ENCODE results near the gene IGFLR1.

Gene IGFLR1

GRCh38 chr19:35742121-35742724, at the start of gene IGFLR1:
Gene IGFLR1 (minus strand): TSS chr19:35742452. CDS start chr19:35741180, 1,272 bp downstream.
- no peak for DNase-seq

- no peak for DNase-seq
These were observed 49.6 kb upstream of the IGFLR1 start for GRCh38 chr19:35791814-35792279.

- DNase-seq = peak in 1 of 2 experiments; percentile 21
These were observed 48.9 kb upstream of the IGFLR1 start for GRCh38 chr19:35790981-35791813.

- no peak for DNase-seq
These were observed 48.0 kb upstream of the IGFLR1 start for GRCh38 chr19:35789978-35790944.

- DNase-seq = no peak
These were observed 47.1 kb upstream of the IGFLR1 start for GRCh38 chr19:35789195-35789977.

- no peak for DNase-seq
These were observed 46.1 kb upstream of the IGFLR1 start for GRCh38 chr19:35788205-35788960.

GRCh38 chr19:35787227-35787799, 45.1 kb upstream of the IGFLR1 start:
- DNase-seq = no peak

GRCh38 chr19:35786299-35787160, 44.3 kb upstream of the IGFLR1 start:
- DNase-seq = no peak

- no peak for DNase-seq
These were observed 43.0 kb upstream of the IGFLR1 start for GRCh38 chr19:35785339-35785627.

- DNase-seq = no peak
These were observed 42.5 kb upstream of the IGFLR1 start for GRCh38 chr19:35784503-35785338.

- DNase-seq = no peak
These were observed 41.5 kb upstream of the IGFLR1 start for GRCh38 chr19:35783469-35784434.

- no peak for DNase-seq
These were observed 40.3 kb upstream of the IGFLR1 start for GRCh38 chr19:35782589-35782988.

GRCh38 chr19:35781650-35782049, 39.4 kb upstream of the IGFLR1 start:
- DNase-seq = no peak

- DNase-seq = no peak
These were observed 38.5 kb upstream of the IGFLR1 start for GRCh38 chr19:35780717-35781116.

- no peak for DNase-seq
These were observed 37.8 kb upstream of the IGFLR1 start for GRCh38 chr19:35780058-35780457.

- DNase-seq = no peak
These were observed 36.8 kb upstream of the IGFLR1 start for GRCh38 chr19:35779033-35779432.

- no peak for DNase-seq
These were observed 35.7 kb upstream of the IGFLR1 start for GRCh38 chr19:35777961-35778360.

Data from cerebellar nuclear complex (tissue), 1 donor.